ENCODE measurements around the gene DLG2.

DLG2 gene

DNA sequence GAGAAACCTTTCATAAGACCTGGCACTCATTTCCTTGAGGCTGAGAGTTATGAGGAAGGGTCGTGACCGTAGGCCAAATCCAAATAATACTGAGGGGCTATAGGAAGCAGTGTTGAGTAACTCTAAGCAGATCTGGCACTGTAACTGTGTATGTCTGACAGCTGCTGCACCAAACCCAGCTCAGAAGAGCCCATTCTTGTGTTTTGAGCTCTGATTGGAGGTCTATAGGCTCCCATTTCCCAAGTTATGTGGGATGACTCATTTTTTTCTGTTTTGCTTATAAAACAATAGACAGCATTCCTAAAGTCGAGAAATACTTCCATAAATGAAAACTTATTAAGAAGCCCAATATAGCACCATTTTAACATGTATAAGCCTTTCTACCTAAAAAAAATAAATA is 645.8 kb downstream of the DLG2 start:
- H3K4me3 ChIP-seq (ENCODE audit: low read depth, low read length) = no peak overlapping the region
- TF ChIP-seq, protein P1, sequence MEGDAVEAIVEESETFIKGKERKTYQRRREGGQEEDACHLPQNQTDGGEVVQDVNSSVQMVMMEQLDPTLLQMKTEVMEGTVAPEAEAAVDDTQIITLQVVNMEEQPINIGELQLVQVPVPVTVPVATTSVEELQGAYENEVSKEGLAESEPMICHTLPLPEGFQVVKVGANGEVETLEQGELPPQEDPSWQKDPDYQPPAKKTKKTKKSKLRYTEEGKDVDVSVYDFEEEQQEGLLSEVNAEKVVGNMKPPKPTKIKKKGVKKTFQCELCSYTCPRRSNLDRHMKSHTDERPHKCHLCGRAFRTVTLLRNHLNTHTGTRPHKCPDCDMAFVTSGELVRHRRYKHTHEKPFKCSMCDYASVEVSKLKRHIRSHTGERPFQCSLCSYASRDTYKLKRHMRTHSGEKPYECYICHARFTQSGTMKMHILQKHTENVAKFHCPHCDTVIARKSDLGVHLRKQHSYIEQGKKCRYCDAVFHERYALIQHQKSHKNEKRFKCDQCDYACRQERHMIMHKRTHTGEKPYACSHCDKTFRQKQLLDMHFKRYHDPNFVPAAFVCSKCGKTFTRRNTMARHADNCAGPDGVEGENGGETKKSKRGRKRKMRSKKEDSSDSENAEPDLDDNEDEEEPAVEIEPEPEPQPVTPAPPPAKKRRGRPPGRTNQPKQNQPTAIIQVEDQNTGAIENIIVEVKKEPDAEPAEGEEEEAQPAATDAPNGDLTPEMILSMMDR (IDR thresholded peaks at IDR 0.05; ENCODE audit: low read depth, low read length) = no peak

DNA sequence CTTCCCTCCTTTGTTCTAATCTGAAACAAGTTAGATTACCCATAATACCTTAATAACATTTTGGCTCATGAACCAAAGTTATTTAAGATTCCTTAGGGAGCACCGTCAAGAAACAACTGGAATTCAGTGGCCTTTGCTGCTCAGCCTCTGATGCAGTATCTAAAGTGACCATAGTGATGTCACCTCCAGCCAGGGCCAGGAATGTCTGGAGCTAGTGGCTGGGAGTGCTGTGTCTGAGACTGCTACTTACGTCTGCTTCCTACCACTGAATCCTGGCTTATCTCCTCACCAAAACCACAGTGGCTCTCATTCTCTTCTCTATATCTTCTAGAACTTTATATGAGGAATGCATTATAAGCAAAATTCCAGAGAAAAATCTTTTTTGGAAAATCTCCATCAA is 658.0 kb downstream of the DLG2 start:
- TF ChIP-seq, protein P1 (IDR thresholded peaks at IDR 0.05; ENCODE audit: low read depth, low read length) = no peak
- H3K4me3 ChIP-seq (ENCODE audit: low read depth, low read length) = no peak overlapping the region

DNA sequence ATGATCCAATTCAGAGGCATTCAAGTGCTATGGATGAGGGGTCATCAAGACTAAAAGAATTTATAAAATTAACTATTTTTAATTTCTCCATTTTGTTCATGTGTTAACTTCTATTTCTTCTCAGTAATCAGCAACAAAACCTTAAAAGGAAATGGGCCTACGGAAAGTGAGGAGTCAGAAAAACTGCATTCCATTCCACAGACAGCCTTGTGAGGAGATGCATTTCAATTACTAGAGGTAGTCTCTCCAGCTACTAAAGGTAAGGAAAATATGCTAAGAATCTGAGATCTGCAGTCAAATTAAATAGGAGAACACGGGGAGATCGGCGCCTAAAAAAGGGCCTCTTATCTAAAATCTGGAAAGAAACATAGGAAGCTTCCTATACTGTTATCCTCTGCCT is 661.7 kb downstream of the DLG2 start:
- no peak overlapping the region for H3K4me3 ChIP-seq (ENCODE audit: low read depth, low read length)
- TF ChIP-seq, protein P1 (IDR thresholded peaks at IDR 0.05; ENCODE audit: low read depth, low read length) = no peak

DNA sequence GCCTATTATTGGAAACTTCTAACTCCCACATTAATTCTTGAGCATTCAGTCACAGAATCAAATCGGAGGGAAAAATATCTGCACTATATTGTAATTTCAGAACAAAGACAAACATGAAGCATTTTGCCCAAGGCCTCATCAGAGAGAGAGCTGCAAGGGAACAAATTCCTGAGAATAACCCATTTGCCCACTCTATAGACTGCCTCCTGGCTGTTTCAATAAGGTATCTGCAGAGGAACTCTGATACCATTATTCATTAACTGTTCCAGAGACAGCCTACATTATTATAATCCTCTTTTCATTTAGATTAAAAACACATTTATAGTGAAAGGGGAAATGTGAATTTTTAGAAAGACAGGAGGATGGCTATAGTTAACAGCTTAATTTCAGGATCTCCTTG is 663.9 kb downstream of the DLG2 start:
- TF ChIP-seq, protein P1 (IDR thresholded peaks at IDR 0.05; ENCODE audit: low read depth, low read length) = no peak
- no peak overlapping the region for H3K4me3 ChIP-seq (ENCODE audit: low read depth, low read length)

DNA sequence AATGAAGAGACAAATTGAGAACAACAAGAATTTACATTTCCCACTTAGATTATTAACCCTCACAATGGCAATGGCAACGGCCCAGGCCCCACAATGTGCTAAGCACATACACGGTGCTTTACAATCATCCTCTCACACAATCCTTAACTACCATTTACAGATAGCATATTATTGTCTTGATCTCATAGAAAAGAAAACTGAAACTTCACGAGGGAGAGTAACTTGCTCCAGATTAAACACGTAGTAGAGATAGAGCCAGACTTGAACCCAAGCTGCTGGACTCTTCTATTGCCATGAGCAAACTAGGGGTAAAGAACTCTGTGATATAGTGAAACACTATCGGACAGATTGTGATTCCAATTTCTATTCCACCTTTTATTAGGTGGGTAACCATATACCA is 665.1 kb downstream of the DLG2 start:
- no peak overlapping the region for H3K4me3 ChIP-seq (ENCODE audit: low read depth, low read length)
- TF ChIP-seq, protein P1 (IDR thresholded peaks at IDR 0.05; ENCODE audit: low read depth, low read length) = no peak

GRCh38 chr11:84958295-84958694 is 668.8 kb downstream of the DLG2 start:
- TF ChIP-seq, protein P1 (IDR thresholded peaks at IDR 0.05; ENCODE audit: low read depth, low read length) = no peak
- no peak overlapping the region for H3K4me3 ChIP-seq (ENCODE audit: low read depth, low read length)

- no peak overlapping the region for H3K4me3 ChIP-seq (ENCODE audit: low read depth, low read length)
- TF ChIP-seq, protein P1 (IDR thresholded peaks at IDR 0.05; ENCODE audit: low read depth, low read length) = no peak
Observed at GRCh38 chr11:84950569-84951270, 676.4 kb downstream of the DLG2 start.

Measured in WI38 (cell line).